ENCODE data around the gene LPGAT1.

Gene LPGAT1

GRCh38 chr1:211741788-211742187, 88.8 kb downstream of the LPGAT1 start:
- no peak for DNase-seq (ENCODE audit: low read depth)
- no peak overlapping the region for H3K4me3 ChIP-seq (ENCODE audit: low read length)
- no peak for TF ChIP-seq CTCF (IDR thresholded peaks at IDR 0.05; ENCODE audit: insufficient read depth, low read depth, low read length, missing control alignments)

GRCh38 chr1:211741116-211741515, 89.4 kb downstream of the LPGAT1 start:
- DNase-seq (ENCODE audit: low read depth): no peak
- no peak for TF ChIP-seq CTCF (IDR thresholded peaks at IDR 0.05; ENCODE audit: insufficient read depth, low read depth, low read length, missing control alignments)
- no peak overlapping the region for H3K4me3 ChIP-seq (ENCODE audit: low read length)

- H3K4me3 ChIP-seq (ENCODE audit: low read length): no peak overlapping the region
- no peak for DNase-seq (ENCODE audit: low read depth)
- no peak for TF ChIP-seq CTCF (IDR thresholded peaks at IDR 0.05; ENCODE audit: insufficient read depth, low read depth, low read length, missing control alignments)
These were observed 90.7 kb downstream of the LPGAT1 start for GRCh38 chr1:211739671-211740411.

- TF ChIP-seq CTCF (IDR thresholded peaks at IDR 0.05; ENCODE audit: insufficient read depth, low read depth, low read length, missing control alignments): no peak
- peak; percentile 22 for DNase-seq (ENCODE audit: low read depth)
- no peak overlapping the region for H3K4me3 ChIP-seq (ENCODE audit: low read length)
These were observed 91.8 kb downstream of the LPGAT1 start for GRCh38 chr1:211738691-211739301.

- H3K4me3 ChIP-seq (ENCODE audit: low read length): no peak overlapping the region
- no peak for TF ChIP-seq CTCF (IDR thresholded peaks at IDR 0.05; ENCODE audit: insufficient read depth, low read depth, low read length, missing control alignments)
- no peak for DNase-seq (ENCODE audit: low read depth)
These were observed 92.4 kb downstream of the LPGAT1 start for GRCh38 chr1:211738096-211738690.

- TF ChIP-seq CTCF (IDR thresholded peaks at IDR 0.05; ENCODE audit: insufficient read depth, low read depth, low read length, missing control alignments): no peak
- H3K4me3 ChIP-seq (ENCODE audit: low read length): no peak overlapping the region
- DNase-seq (ENCODE audit: low read depth): no peak
These were observed 93.2 kb downstream of the LPGAT1 start for GRCh38 chr1:211737115-211738035.
